Fibroblast of skin of scalp (primary cell): Measurements from ENCODE around the gene TYMP. TPM values are rescaled to one million over a fixed set of nuclear protein-coding genes. Genes with fewer than 3 reads are reported as not detected.

ENCODE experiments used
- DNase-seq: peaks from one replicate; pipeline ENCODE4 v3.0.0-alpha.2; 2013
- polyA plus RNA-seq, 2 experiments: library from polyadenylated mRNA; unstranded; fragments of 120-200 nt; gene quantifications; one replicate each; pipeline ENCODE4 v1.2.1, GENCODE V29; 2013; ENCODE audit not compliant: insufficient read length in 2 of 2

TYMP gene
- polyA plus RNA-seq (2013, experiment 1 of 2; ENCODE audit: insufficient read length) = 8.5 TPM
- 7.2 TPM for polyA plus RNA-seq (2013, experiment 2 of 2; ENCODE audit: insufficient read length)

DNA sequence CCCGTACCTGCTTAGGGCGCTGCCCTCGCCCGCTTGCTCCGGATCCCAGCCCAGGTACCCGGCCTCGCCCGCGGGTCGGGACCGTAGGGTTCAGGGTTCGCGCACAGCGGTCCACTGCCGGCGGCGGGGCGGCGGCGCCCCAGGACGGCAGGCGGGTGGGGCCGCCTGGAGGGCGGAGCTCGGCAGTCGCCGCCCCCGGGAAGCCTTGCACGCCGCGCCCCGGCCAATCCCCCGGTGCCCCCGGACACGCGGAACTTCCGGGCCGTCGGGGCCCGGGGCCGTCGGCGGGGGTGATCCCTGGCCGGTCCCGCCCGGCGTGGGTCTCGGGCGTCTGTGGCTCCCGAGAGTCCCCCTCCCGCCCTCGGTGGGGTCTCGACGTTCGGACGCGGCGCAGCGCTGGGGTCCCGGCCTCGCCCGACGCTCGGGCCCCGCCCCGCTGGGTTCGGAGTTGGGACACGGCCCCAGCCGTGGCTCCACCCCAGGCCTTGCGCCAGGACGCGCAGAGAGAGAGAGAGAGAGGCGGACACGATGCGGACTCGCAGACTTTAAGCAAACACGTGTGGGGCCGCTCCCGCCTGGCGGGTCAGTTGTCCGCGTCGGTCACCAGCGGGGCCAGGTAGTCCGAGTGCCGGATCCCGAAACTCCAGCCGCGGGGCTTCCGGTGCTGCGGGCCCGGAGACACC is at the start of gene TYMP:
Gene TYMP, minus strand, starts transcription at position 116 of the 683 bp plus-strand sequence. CDS start 303 bp downstream, outside the sequence.
- DNase-seq = peak; percentile 66

GRCh38 chr22:50578776-50579310 is 49.0 kb upstream of the TYMP start:
- no peak for DNase-seq

DNA sequence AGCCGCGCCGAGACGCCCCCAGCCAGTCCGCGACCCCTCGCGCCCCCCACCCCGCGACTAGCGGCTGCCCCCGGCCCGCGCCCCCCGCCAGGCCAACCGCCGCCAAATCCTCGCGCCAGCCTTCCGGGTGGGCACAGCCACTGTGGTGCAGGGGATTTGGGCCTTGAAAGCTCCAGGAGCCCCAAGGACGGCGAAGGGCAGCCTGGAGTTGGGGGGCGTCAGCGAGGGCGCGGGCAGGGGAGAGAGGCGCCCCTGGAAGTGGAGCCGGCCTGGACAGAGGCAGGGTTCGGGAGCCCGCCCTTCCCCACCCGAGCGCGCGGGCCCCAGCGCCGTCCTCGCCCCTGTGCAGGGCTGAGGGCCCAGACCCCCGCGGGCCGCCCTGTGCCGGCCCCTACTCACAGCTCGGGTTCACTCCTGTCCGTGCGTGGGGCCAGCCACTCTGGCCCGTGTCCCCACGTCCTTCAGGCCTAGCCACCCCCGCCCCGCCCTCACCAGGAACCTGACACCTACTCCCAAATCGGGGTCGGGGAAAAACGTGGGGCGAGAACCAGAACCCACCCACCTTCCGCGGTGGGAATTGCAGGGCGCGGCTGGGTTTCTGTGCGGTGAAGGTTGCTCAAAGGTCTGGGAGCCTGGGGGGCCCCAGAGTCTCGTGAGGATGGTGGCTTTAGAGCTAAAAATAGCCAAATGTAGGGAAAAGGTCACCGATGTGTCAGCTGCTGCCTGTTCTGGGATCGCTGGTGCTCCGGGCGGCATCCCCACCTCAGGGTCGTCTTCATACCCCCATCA is 48.4 kb upstream of the TYMP start, which contains the start of gene CPT1B:
Gene CPT1B, minus strand, starts transcription at position 441 of the 789 bp plus-strand sequence. CDS start 512 bp downstream, outside the sequence.
- DNase-seq = peak; percentile 44

- DNase-seq = no peak
These were observed 47.8 kb upstream of the TYMP start for GRCh38 chr22:50577697-50577986.

GRCh38 chr22:50576806-50577696 is 47.2 kb upstream of the TYMP start:
- DNase-seq = no peak

DNA sequence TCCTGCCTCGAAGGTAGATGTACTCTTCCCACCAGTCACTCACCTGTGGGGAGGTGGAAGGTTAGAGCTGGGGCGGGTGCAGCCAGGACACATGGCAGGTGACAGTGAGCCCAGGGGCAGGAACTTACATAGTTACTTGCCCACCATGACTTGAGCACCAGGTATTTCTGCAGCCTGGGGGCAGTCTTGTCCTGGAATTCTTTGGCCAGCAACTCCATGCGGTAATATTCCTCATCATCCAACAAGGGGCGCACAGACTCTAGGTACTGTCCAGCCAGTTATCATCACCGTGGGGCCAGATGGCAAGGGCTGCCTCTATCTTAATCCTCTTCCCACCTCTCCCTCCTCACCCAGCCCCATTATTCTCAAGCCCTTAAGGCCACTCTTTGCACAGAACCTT is 46.3 kb upstream of the TYMP start:
- DNase-seq = peak; percentile 53

DNA sequence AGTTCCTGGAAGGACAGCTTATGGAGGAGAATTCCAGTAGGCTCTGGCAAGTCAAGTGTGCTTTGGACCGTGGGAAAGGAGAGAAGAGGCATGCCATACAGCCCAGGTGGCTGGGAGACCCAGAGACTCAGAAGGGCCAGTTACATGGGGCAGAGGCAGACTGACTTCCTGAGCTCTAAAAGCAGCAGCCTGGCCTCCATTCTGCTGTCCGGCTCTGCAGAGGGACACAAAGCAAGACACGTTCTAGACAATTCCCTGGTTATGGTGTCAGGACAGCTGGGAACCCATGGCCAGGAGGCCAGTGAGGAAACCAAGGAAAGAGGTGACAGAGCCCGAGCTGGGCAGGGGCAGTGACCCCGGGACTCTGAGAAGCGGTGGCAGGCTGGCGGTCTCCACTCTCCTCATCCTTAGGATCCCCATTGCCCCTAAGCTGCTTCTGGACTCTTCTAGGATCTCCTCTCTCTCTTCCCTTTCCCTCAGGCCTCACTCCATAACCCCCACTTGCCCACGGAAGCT is 45.7 kb upstream of the TYMP start:
- no peak for DNase-seq

DNA sequence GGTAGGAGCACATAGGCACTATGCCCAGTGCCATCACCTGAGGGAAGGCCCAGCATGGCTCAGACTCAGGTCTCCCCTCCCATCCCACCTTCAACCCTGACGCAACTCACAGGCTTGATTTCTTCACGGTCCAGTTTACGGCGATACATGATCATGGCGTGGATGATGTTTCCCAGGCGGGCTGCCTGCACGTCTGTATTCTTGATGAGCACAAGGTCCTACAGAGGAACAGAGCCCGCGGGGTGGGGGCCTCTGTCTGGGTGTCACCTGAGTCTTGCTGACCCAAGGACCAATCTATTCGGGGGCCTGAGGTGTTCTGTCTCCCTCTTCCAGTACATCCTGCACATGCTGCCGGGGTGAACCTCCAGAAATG is 44.6 kb upstream of the TYMP start:
- no peak for DNase-seq

- DNase-seq = no peak
These were observed 43.9 kb upstream of the TYMP start for GRCh38 chr22:50573491-50574382.

- no peak for DNase-seq
These were observed 43.2 kb upstream of the TYMP start for GRCh38 chr22:50572965-50573364.

- no peak for DNase-seq
These were observed 41.7 kb upstream of the TYMP start for GRCh38 chr22:50571264-50572175.

GRCh38 chr22:50570861-50571260 is 41.0 kb upstream of the TYMP start:
- DNase-seq = no peak

DNA sequence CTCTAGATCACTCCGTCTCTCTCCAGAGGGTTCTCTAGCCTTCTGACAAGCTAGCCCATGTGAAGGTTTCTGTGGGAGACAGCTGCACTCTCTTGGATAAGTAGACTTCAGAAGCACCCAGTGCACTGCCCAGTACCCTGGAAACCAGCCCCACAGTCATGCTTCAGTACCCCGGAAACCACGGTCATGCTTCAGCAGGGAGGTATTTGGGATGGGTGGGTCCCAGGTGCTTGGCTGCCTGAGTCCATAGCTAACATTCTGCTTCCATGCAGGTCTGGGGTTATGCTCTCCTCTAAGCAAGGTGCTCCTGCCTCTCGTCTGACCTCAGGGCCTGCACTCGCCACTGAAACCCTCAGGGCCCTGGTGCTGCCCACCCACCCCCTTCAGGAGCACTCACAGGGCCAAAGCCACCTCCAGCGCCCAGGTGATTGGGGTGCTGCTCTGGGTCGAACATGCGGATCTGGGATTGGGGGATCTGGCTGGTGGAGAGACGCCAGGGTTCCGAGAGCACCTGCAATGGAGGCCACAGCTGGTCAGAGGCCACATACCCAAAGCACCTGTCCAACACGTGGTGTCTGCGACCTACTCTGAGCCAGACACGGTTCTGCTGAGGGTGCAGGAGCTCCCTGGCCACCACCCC is 40.2 kb upstream of the TYMP start:
- no peak for DNase-seq

DNA sequence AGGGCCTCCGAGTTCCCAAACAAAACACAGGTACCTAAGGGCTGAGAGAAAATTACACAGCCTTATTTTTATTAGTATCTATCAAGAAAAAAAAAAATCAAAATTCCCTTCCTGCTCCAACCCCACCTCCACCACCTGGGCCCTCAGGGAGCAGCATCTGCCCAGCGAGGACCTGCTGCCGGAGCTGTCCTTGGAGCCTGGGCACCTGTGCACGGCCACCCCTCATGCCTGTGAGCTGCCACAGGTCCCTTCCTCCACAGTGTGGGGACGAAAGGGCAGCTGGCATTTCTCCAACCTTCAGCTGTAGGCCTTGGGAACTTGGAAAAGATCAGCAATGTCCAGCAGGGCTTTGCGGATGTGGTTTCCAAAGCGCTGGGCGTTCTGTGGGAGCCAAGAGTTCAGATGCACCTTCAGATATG is 39.2 kb upstream of the TYMP start:
- DNase-seq = no peak

DNA sequence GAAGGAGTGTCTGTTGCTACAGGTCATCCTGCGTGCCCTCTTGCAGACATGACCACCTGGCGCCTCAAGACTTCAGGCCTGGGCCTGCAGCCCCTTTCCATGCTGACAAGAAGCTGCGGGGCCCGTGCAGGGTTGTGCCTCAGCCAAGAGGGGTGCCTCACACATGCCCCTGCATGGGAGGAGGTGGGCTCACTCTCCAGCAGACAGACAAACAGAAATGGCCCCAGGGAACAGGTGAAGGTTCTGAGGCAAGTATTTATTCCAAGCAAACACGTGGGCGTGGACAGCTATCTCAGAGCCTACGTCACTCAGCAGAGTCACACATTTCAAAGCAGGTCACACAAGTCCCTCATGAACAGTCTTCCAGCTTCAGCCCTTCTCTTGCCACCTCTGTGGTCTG is 38.8 kb upstream of the TYMP start:
- DNase-seq = no peak

GRCh38 chr22:50567721-50568252 is 38.0 kb upstream of the TYMP start:
- no peak for DNase-seq

GRCh38 chr22:50564289-50564688 is 34.5 kb upstream of the TYMP start:
- no peak for DNase-seq

DNA sequence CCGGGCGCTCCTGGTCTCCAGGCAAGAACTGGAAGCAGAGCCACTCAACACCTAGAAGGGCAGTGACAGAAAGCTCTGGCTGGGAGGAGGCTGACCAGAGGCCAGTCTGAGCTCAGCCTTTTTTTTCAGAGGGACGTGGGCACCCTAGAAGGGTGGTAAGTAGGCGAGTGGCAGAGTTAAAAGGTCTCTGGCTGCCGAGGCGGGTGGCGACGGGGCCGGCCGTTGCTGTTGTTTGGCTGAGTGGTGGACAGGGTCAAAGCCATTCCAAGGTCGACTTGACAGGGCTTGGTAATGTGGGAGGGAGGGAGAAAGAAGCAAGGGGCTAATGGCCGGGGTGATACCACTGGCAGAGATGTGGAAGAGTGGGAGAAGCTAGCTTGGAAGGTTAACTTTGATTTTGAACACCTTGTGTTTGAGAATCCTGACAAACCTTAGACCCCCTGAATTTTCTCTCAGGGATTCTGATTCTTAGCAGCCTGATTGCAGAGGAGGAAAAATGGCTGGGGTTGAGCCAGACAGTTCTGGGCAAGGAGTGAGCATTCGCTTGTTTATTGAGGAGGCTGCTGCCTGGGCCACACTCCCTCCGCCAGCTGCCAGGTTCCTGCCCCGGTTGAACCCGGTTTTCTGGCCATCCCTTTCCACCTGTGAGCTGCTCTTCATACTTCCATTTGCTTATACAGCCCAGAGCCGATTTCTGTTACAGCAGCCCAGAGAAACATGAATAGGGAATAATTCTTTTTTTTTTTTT is 33.8 kb upstream of the TYMP start:
- DNase-seq = no peak
